GM23338 (cell line): ENCODE results near the gene VAPA.

Experiments used
- EZH2phosphoT487 ChIP-seq: fragments of 200-600 bp; sonication (generic); IDR thresholded peaks from one replicate; pipeline ENCODE4 v1.8.1; 2018; ENCODE audit warnings: antibody characterized with exemption; ENCODE audit not compliant: unreplicated experiment
- JUNB ChIP-seq: IDR thresholded peaks from one replicate; pipeline ENCODE4 v1.6.1; 2016; ENCODE audit warnings: antibody characterized with exemption; ENCODE audit not compliant: unreplicated experiment
- POLR2AphosphoS5 ChIP-seq: IDR thresholded peaks from 2 replicates; pipeline ENCODE4 v1.6.1; 2016; ENCODE audit warnings: antibody characterized with exemption, low read depth
- TF ChIP-seq, protein P1 (sequence below), 2 experiments: fragments of 200-600 bp in 1 of 2; sonication (generic) in 1 of 2; conservative IDR thresholded peaks; 2 replicates each; pipeline versions ENCODE4 v1.5.1 to v1.6.1; 2016 to 2017; ENCODE audit warnings: antibody characterized with exemption in 2 of 2, low read depth in 2 of 2, mild to moderate bottlenecking in 2 of 2, moderate library complexity in 1 of 2

DNA sequence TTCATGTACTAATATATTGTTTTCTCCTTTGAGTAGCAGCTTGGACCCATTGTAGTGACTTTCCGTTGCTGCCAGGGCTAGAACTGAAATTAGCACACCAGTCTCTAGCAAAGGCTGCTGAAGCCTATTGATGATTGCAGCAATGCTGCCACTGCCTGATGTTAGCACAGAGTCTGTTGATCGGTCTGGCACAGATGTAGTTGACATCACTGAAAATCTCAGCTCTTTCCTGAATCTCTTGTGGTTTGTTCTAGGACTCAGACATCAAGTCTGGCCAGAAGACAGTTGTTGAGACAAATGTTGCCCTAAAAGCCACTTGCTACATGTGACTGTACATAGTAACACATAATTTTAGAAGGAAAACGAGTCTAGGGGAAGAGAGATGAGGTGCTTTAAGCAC lies 47.2 kb downstream of the VAPA start:
- TF ChIP-seq EZH2phosphoT487: no peak
- TF ChIP-seq, protein P1, sequence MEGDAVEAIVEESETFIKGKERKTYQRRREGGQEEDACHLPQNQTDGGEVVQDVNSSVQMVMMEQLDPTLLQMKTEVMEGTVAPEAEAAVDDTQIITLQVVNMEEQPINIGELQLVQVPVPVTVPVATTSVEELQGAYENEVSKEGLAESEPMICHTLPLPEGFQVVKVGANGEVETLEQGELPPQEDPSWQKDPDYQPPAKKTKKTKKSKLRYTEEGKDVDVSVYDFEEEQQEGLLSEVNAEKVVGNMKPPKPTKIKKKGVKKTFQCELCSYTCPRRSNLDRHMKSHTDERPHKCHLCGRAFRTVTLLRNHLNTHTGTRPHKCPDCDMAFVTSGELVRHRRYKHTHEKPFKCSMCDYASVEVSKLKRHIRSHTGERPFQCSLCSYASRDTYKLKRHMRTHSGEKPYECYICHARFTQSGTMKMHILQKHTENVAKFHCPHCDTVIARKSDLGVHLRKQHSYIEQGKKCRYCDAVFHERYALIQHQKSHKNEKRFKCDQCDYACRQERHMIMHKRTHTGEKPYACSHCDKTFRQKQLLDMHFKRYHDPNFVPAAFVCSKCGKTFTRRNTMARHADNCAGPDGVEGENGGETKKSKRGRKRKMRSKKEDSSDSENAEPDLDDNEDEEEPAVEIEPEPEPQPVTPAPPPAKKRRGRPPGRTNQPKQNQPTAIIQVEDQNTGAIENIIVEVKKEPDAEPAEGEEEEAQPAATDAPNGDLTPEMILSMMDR (conservative IDR thresholded peaks at IDR 0.05; ENCODE audit: low read depth in 2 of 2): no peak
- TF ChIP-seq POLR2AphosphoS5: no peak
- TF ChIP-seq JUNB: no peak
